AG04450 (cell line): ENCODE results near the gene CHEK2. TPM values are rescaled to one million over a fixed set of nuclear protein-coding genes. Genes with fewer than 3 reads are reported as not detected.
A peak's percentile ranks its signal among the peaks of the same experiment; 100 is the strongest.
"Not testable (repeated sequence)": the region's sequence is repeated elsewhere in the genome, so short reads cannot be mapped to it uniquely, and the experiment has no call there.

Source experiments
- CTCF ChIA-PET: fragments of 300-600, 350-600 bp; formaldehyde crosslinking; extraction: SDS; loops from one replicate; lab custom pipeline; 2022; ENCODE audit warnings: antibody characterized with exemption, inconsistent platforms; lab: Charles Lee
- POLR2A ChIA-PET: fragments of 350-600 bp; formaldehyde crosslinking; extraction: SDS; loops from one replicate; lab custom pipeline; 2021; ENCODE audit warnings: antibody characterized with exemption, inconsistent platforms; lab: Yijun Ruan, JAX
- DNase-seq: peaks from one replicate; pipeline ENCODE4 v3.0.0-alpha.2; 2011; ENCODE audit warnings: low read depth, low spot score
- H3K27ac ChIP-seq: one replicate; pipeline ENCODE4 v1.5.1; 2012; ENCODE audit warnings: low read depth, low read length, control low read depth
- H3K27me3 ChIP-seq: one replicate; pipeline ENCODE4 v1.6.0; 2012; ENCODE audit warnings: low read length; ENCODE audit not compliant: control insufficient read depth, insufficient read depth
- H3K4me3 ChIP-seq: 2 replicates; pipeline ENCODE4 v1.5.1; 2011; ENCODE audit warnings: mild to moderate bottlenecking, low read depth, low read length, control low read depth
- H3K9me3 ChIP-seq: 2 replicates; pipeline ENCODE4 v1.5.1; 2012; ENCODE audit warnings: low read length; ENCODE audit not compliant: control insufficient read depth, insufficient read depth
- CTCF ChIP-seq: IDR thresholded peaks from 2 replicates; pipeline ENCODE4 v1.5.1; 2011; ENCODE audit warnings: low read depth, low read length, control low read depth, inconsistent platforms
- polyA plus RNA-seq: library from polyadenylated mRNA; depleted of rRNA; stranded (reverse); fragments of >200 nt; gene quantifications from 2 replicates; pipeline ENCODE4 v1.2.3, GENCODE V29; 2011

The CHEK2 gene
- polyA plus RNA-seq, 1 experiment = 19.5 TPM

- CTCF ChIA-PET = no interaction called here
- Histone ChIP-seq H3K9me3 (peaks cover 4% of the 10 kb centered on the region), H3K4me3 (no peak overlapping the region), H3K27me3 (no peaks in the 10 kb centered on the region), H3K27ac (no peak overlapping the region)
- DNase-seq = no peak
- TF ChIP-seq CTCF = no peak
- POLR2A ChIA-PET = no interaction called here
These were observed 25.0 kb upstream of the CHEK2 start for GRCh38 chr22:28766628-28767027.

- H3K4me3 ChIP-seq, DNase-seq, H3K27me3 ChIP-seq, H3K27ac ChIP-seq, POLR2A ChIA-PET, CTCF ChIA-PET, H3K9me3 ChIP-seq: not testable (repeated sequence)
These were observed 20.4 kb upstream of the CHEK2 start for GRCh38 chr22:28762000-28762399.

GRCh38 chr22:28761449-28761755 lies 19.8 kb upstream of the CHEK2 start:
- Histone ChIP-seq H3K27ac (no peak overlapping the region), H3K27me3 (no peaks in the 10 kb centered on the region), H3K9me3 (no peaks in the 10 kb centered on the region), H3K4me3 (no peak overlapping the region)
- CTCF ChIA-PET = no interaction called here
- DNase-seq = no peak
- POLR2A ChIA-PET = no interaction called here
- no peak for TF ChIP-seq CTCF

- DNase-seq = no peak
- H3K9me3 ChIP-seq = no peaks in the 10 kb centered on the region
- no peak overlapping the region for H3K4me3 ChIP-seq
- CTCF ChIA-PET = no interaction called here
- TF ChIP-seq CTCF = no peak
- H3K27me3 ChIP-seq = no peaks in the 10 kb centered on the region
- POLR2A ChIA-PET = no interaction called here
- no peak overlapping the region for H3K27ac ChIP-seq
These were observed 18.4 kb upstream of the CHEK2 start for GRCh38 chr22:28759861-28760560.

GRCh38 chr22:28754512-28754911 lies 12.9 kb upstream of the CHEK2 start:
- POLR2A ChIA-PET, H3K4me3 ChIP-seq, H3K9me3 ChIP-seq, DNase-seq, H3K27ac ChIP-seq, CTCF ChIA-PET, H3K27me3 ChIP-seq: not testable (repeated sequence)

- Histone ChIP-seq H3K27me3 (no peaks in the 10 kb centered on the region), H3K27ac (peak overlapping the region; percentile 47), H3K9me3 (no peaks in the 10 kb centered on the region; the same call in 1 of the 2 replicates), H3K4me3 (no peak overlapping the region)
- no peak for TF ChIP-seq CTCF
- POLR2A ChIA-PET = interaction anchor here (0.5 to 1.0 kb wide), 4 partner anchors 22 to 50 kb away, joined by 3 to 6 read pairs (median 4); partner anchors contain the start of gene XBP1
- DNase-seq = peak; percentile 55
- CTCF ChIA-PET = interaction anchor here (0.6 to 1.5 kb wide), 3 partner anchors 79 to 309 kb away, joined by 3 to 5 read pairs (median 4); no protein-coding TSS in a partner anchor
These were observed 8.9 kb upstream of the CHEK2 start for GRCh38 chr22:28750471-28750881.
